ENCODE measurements around the gene SNAP29.
"Not testable (repeated sequence)": the region's sequence is repeated elsewhere in the genome, so short reads cannot be mapped to it uniquely, and the experiment has no call there.

The SNAP29 gene

GRCh38 chr22:20933910-20934309, 75.1 kb downstream of the SNAP29 start:
- no peak for DNase-seq
- Mint-ChIP-seq H3K27me3 (no peaks in the 10 kb centered on the region), H3K27ac (no peak overlapping the region), H3K4me3 (no peak overlapping the region), H3K9me3 (no peaks in the 10 kb centered on the region), H3K36me3 (peaks cover 19 to 37% of the 10 kb centered on the region in 2 donors), H3K4me1 (peaks cover 21 to 56% of the 10 kb centered on the region in 2 donors)
- no peak for ATAC-seq (replicated peaks)

- not testable (repeated sequence) for H3K27me3 Mint-ChIP-seq; H3K27ac Mint-ChIP-seq; DNase-seq; H3K4me3 Mint-ChIP-seq; ATAC-seq (replicated peaks); H3K9me3 Mint-ChIP-seq
- peaks cover 22 to 38% of the 10 kb centered on the region in 2 donors for H3K36me3 Mint-ChIP-seq
- H3K4me1 Mint-ChIP-seq = peaks cover 20 to 58% of the 10 kb centered on the region in 2 donors
Measured at GRCh38 chr22:20935049-20935448, 76.2 kb downstream of the SNAP29 start.

- H3K27ac Mint-ChIP-seq; DNase-seq; H3K9me3 Mint-ChIP-seq; ATAC-seq (replicated peaks); H3K4me3 Mint-ChIP-seq; H3K27me3 Mint-ChIP-seq: not testable (repeated sequence)
- peaks cover 26 to 63% of the 10 kb centered on the region in 2 donors for H3K4me1 Mint-ChIP-seq
- H3K36me3 Mint-ChIP-seq = peaks cover 25 to 46% of the 10 kb centered on the region in 2 donors
Measured at GRCh38 chr22:20935780-20936539, 77.2 kb downstream of the SNAP29 start.

GRCh38 chr22:20937031-20937793, 78.4 kb downstream of the SNAP29 start:
- H3K27ac Mint-ChIP-seq = peak overlapping the region; percentile 68
- ATAC-seq (replicated peaks) (peak; percentile 33 to 51), DNase-seq (no peak)
- no peaks in the 10 kb centered on the region for H3K9me3 Mint-ChIP-seq
- H3K27me3 Mint-ChIP-seq = no peaks in the 10 kb centered on the region
- H3K36me3 Mint-ChIP-seq = peaks cover 27 to 56% of the 10 kb centered on the region in 2 donors
- peak overlapping the region; percentile 11 to 28 for H3K4me3 Mint-ChIP-seq
- H3K4me1 Mint-ChIP-seq = peaks cover 29 to 65% of the 10 kb centered on the region in 2 donors

GRCh38 chr22:20937794-20938671, 79.2 kb downstream of the SNAP29 start:
- no peak for ATAC-seq (replicated peaks)
- Mint-ChIP-seq H3K36me3 (peaks cover 27 to 60% of the 10 kb centered on the region in 2 donors), H3K27me3 (no peaks in the 10 kb centered on the region), H3K9me3 (no peaks in the 10 kb centered on the region), H3K4me1 (peaks cover 30 to 65% of the 10 kb centered on the region in 2 donors), H3K27ac (peak overlapping the region; percentile 37), H3K4me3 (no peak overlapping the region)
- no peak for DNase-seq

- ATAC-seq (replicated peaks); H3K27me3 Mint-ChIP-seq; DNase-seq; H3K4me3 Mint-ChIP-seq; H3K9me3 Mint-ChIP-seq: not testable (repeated sequence)
- peaks cover 36 to 75% of the 10 kb centered on the region in 2 donors for H3K4me1 Mint-ChIP-seq
- peaks cover 24 to 58% of the 10 kb centered on the region in 2 donors for H3K36me3 Mint-ChIP-seq
- peak overlapping the region; percentile 69 for H3K27ac Mint-ChIP-seq
Measured at GRCh38 chr22:20939457-20940185, 80.8 kb downstream of the SNAP29 start.

- Mint-ChIP-seq H3K27ac (peak overlapping the region; percentile 7), H3K4me3 (no peak overlapping the region), H3K4me1 (peaks cover 37 to 80% of the 10 kb centered on the region in 2 donors), H3K36me3 (peaks cover 24 to 59% of the 10 kb centered on the region in 2 donors), H3K27me3 (no peaks in the 10 kb centered on the region), H3K9me3 (no peaks in the 10 kb centered on the region)
- ATAC-seq (replicated peaks) = no peak
- no peak for DNase-seq
Measured at GRCh38 chr22:20940186-20940651, 81.4 kb downstream of the SNAP29 start.

All from stimulated activated naive B cell treated with anti-CD40 and anti-IgM and Interleukin-4, amounts not matched to agents 10 μg/mL and 1 μg/mL and 100 μg/mL, for 72 hours (primary cell).